HepG2 (cell line): ENCODE data around the gene CST8.

Experiments used
- POLR2A ChIP-seq, 2 experiments: IDR thresholded peaks; 2 replicates each; pipeline ENCODE4 v1.6.1; 2011; ENCODE audit warnings: low read depth in 2 of 2, low read length in 2 of 2, mild to moderate bottlenecking in 1 of 2, moderate library complexity in 1 of 2; ENCODE audit not compliant: insufficient read depth in 1 of 2
- ZNF614 ChIP-seq: IDR thresholded peaks from 2 replicates; pipeline ENCODE4 v1.6.1; 2018; ENCODE audit warnings: missing biosample characterization, missing genetic modification reagents, inconsistent platforms, borderline replicate concordance
- TF ChIP-seq, protein P1 (sequence below): sonication (generic); formaldehyde crosslinking; IDR thresholded peaks from 2 replicates; pipeline ENCODE4 v1.5.1; 2020; ENCODE audit warnings: mild to moderate bottlenecking, missing genetic modification reagents, moderate library complexity
- TF ChIP-seq, protein P2 (sequence below), 2 experiments: sonication (generic) in 1 of 2; formaldehyde crosslinking in 1 of 2; IDR thresholded peaks; 2 replicates each; pipeline versions ENCODE4 v1.5.1 to v1.6.1; 2011 to 2020; ENCODE audit warnings: borderline replicate concordance in 1 of 2, low read depth in 1 of 2, low read length in 1 of 2, mild to moderate bottlenecking in 1 of 2, missing genetic modification reagents in 1 of 2, moderate library complexity in 1 of 2
- TF ChIP-seq, protein P3 (sequence below): sonication (generic); formaldehyde crosslinking; IDR thresholded peaks from 2 replicates; pipeline ENCODE4 v1.5.1; 2020; ENCODE audit warnings: missing genetic modification reagents, mild to moderate bottlenecking, borderline replicate concordance
- TF ChIP-seq, protein P4 (sequence below): sonication (generic); formaldehyde crosslinking; IDR thresholded peaks from 2 replicates; pipeline ENCODE4 v1.5.0; 2020; ENCODE audit warnings: mild to moderate bottlenecking, missing genetic modification reagents, moderate library complexity
- TF ChIP-seq, protein P5 (sequence below): sonication (generic); formaldehyde crosslinking; IDR thresholded peaks from 2 replicates; pipeline ENCODE4 v1.4.0; 2020; ENCODE audit warnings: missing genetic modification reagents, borderline replicate concordance
- TF ChIP-seq, protein P6 (sequence below): IDR thresholded peaks from 2 replicates; pipeline ENCODE4 v1.6.1; 2012; ENCODE audit warnings: inconsistent platforms

DNA sequence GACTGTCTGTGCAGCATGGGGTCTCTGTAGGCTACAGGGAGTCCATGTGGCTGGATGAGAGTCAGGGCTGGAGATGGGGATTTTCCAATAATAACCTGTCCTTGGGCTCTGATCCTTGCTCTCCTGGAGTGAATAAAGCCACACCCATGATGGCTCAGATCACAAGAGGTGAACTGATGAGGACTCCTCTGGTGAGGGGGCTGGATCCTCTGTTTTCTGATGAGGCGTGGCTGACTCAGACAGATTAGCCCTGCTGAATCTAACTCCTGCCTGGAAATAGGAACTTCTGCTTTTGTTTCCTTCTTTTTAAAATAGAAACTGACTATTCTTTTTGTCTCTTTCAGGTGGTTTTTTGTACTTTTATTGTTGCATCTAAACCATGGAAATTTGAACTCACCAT, 50.4 kb downstream of the CST8 start:
- TF ChIP-seq, protein P1, sequence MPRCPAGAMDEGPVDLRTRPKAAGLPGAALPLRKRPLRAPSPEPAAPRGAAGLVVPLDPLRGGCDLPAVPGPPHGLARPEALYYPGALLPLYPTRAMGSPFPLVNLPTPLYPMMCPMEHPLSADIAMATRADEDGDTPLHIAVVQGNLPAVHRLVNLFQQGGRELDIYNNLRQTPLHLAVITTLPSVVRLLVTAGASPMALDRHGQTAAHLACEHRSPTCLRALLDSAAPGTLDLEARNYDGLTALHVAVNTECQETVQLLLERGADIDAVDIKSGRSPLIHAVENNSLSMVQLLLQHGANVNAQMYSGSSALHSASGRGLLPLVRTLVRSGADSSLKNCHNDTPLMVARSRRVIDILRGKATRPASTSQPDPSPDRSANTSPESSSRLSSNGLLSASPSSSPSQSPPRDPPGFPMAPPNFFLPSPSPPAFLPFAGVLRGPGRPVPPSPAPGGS (CRISPR knock-in tag): no peak
- TF ChIP-seq, protein P2, sequence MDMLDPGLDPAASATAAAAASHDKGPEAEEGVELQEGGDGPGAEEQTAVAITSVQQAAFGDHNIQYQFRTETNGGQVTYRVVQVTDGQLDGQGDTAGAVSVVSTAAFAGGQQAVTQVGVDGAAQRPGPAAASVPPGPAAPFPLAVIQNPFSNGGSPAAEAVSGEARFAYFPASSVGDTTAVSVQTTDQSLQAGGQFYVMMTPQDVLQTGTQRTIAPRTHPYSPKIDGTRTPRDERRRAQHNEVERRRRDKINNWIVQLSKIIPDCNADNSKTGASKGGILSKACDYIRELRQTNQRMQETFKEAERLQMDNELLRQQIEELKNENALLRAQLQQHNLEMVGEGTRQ (IDR thresholded peaks at IDR 0.05; ENCODE audit: low read depth, low read length): no peak
- TF ChIP-seq, protein P2 (CRISPR knock-in tag; IDR thresholded peaks at IDR 0.05; ENCODE audit: borderline replicate concordance): no peak
- TF ChIP-seq, protein P3, sequence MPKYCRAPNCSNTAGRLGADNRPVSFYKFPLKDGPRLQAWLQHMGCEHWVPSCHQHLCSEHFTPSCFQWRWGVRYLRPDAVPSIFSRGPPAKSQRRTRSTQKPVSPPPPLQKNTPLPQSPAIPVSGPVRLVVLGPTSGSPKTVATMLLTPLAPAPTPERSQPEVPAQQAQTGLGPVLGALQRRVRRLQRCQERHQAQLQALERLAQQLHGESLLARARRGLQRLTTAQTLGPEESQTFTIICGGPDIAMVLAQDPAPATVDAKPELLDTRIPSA (CRISPR knock-in tag): no peak
- TF ChIP-seq POLR2A (IDR thresholded peaks at IDR 0.05; ENCODE audit: insufficient read depth in 1 of 2, low read depth in 2 of 2, low read length in 2 of 2) (no peak), ZNF614 (CRISPR knock-in tag) (no peak)
- TF ChIP-seq, protein P4, sequence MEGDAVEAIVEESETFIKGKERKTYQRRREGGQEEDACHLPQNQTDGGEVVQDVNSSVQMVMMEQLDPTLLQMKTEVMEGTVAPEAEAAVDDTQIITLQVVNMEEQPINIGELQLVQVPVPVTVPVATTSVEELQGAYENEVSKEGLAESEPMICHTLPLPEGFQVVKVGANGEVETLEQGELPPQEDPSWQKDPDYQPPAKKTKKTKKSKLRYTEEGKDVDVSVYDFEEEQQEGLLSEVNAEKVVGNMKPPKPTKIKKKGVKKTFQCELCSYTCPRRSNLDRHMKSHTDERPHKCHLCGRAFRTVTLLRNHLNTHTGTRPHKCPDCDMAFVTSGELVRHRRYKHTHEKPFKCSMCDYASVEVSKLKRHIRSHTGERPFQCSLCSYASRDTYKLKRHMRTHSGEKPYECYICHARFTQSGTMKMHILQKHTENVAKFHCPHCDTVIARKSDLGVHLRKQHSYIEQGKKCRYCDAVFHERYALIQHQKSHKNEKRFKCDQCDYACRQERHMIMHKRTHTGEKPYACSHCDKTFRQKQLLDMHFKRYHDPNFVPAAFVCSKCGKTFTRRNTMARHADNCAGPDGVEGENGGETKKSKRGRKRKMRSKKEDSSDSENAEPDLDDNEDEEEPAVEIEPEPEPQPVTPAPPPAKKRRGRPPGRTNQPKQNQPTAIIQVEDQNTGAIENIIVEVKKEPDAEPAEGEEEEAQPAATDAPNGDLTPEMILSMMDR (CRISPR knock-in tag): no peak
- TF ChIP-seq, protein P5, sequence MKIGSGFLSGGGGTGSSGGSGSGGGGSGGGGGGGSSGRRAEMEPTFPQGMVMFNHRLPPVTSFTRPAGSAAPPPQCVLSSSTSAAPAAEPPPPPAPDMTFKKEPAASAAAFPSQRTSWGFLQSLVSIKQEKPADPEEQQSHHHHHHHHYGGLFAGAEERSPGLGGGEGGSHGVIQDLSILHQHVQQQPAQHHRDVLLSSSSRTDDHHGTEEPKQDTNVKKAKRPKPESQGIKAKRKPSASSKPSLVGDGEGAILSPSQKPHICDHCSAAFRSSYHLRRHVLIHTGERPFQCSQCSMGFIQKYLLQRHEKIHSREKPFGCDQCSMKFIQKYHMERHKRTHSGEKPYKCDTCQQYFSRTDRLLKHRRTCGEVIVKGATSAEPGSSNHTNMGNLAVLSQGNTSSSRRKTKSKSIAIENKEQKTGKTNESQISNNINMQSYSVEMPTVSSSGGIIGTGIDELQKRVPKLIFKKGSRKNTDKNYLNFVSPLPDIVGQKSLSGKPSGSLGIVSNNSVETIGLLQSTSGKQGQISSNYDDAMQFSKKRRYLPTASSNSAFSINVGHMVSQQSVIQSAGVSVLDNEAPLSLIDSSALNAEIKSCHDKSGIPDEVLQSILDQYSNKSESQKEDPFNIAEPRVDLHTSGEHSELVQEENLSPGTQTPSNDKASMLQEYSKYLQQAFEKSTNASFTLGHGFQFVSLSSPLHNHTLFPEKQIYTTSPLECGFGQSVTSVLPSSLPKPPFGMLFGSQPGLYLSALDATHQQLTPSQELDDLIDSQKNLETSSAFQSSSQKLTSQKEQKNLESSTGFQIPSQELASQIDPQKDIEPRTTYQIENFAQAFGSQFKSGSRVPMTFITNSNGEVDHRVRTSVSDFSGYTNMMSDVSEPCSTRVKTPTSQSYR: no peak
- TF ChIP-seq, protein P6, sequence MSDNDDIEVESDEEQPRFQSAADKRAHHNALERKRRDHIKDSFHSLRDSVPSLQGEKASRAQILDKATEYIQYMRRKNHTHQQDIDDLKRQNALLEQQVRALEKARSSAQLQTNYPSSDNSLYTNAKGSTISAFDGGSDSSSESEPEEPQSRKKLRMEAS: no peak
